ENCODE data around the gene RAB3IL1. TPM values are rescaled to one million over a fixed set of nuclear protein-coding genes. Genes with fewer than 3 reads are reported as not detected.

Gene RAB3IL1
- total RNA-seq, 4 donors from 2014 or later = 1.1 to 28.1 (median 5.7) TPM

DNA sequence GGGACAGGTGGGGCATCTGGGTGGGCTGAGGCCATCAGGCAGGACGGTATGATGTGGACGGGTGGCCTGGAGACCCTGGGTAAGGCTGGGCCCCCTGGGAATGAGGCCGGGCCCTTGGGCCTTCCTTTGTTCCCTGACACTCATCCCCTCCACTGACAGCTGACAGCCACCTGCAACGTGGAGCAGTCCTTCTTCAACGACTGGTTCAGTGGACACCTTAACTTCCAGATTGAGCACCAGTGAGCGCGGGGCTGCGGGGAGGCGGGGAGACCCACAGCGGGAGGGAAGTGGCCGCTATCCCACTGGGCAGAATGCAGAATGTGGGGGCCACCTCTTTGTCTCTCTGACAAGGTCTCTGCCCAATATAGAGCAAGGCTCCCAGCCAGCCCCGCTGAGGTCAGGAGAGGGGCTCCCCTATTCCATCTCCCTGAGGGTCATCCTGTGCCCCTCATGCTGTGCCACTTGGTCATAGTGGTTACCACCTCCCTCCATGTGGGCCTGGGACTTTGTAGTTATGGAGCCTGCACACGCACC, 53.8 kb downstream of the RAB3IL1 start:
- Histone ChIP-seq H3K27ac (no peak overlapping the region), H3K9me3 (no peaks in the 10 kb centered on the region), H3K4me3 (no peak overlapping the region), H3K4me1 (no peaks in the 10 kb centered on the region), H3K36me3 (peaks cover 0 to 16% (median 0%) of the 10 kb centered on the region in 3 donors), H3K27me3 (no peaks in the 10 kb centered on the region)
- no peak for TF ChIP-seq POLR2A (IDR thresholded peaks at IDR 0.05)
- TF ChIP-seq, protein P1, sequence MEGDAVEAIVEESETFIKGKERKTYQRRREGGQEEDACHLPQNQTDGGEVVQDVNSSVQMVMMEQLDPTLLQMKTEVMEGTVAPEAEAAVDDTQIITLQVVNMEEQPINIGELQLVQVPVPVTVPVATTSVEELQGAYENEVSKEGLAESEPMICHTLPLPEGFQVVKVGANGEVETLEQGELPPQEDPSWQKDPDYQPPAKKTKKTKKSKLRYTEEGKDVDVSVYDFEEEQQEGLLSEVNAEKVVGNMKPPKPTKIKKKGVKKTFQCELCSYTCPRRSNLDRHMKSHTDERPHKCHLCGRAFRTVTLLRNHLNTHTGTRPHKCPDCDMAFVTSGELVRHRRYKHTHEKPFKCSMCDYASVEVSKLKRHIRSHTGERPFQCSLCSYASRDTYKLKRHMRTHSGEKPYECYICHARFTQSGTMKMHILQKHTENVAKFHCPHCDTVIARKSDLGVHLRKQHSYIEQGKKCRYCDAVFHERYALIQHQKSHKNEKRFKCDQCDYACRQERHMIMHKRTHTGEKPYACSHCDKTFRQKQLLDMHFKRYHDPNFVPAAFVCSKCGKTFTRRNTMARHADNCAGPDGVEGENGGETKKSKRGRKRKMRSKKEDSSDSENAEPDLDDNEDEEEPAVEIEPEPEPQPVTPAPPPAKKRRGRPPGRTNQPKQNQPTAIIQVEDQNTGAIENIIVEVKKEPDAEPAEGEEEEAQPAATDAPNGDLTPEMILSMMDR (IDR thresholded peaks at IDR 0.05) = no peak
- no peak for DNase-seq

DNA sequence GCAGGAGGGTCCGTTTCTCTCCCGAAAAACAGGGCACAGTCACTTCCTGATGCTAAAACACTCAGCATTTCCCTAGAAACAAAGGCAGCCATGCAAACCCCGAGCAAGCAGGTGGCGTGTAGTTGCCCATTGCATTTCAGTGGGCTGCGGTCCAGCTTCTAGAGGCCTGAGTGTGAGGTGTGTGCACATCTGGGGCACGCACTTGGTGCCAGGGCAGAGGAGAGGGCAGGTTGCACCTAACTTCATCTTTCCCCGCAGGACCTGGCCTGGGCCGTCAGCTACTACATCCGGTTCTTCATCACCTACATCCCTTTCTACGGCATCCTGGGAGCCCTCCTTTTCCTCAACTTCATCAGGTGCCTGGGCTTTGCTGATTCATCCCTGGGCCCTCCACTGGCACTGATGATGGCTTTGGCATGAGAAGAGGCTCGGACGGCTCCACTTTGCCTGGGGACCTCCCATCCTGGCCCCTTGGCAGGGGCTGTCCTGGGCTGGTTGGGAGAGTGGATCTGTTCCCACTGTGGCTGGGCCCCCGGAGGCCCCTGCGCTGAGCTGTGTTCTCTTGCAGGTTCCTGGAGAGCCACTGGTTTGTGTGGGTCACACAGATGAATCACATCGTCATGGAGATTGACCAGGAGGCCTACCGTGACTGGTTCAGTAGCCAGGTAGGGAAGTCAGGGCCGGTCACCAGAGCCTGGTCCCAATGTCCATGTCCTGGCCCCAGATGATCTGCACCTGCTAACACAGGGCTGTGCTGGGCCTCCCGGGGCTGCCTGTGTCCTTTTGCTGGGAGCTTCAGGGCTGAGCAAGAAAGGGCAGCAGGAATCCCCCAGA, 54.4 kb downstream of the RAB3IL1 start:
- H3K36me3 ChIP-seq = peaks cover 0 to 17% (median 0%) of the 10 kb centered on the region in 3 donors
- DNase-seq = no peak
- H3K4me1 ChIP-seq = no peaks in the 10 kb centered on the region
- no peak overlapping the region for H3K27ac ChIP-seq
- no peak overlapping the region for H3K4me3 ChIP-seq
- H3K9me3 ChIP-seq = no peaks in the 10 kb centered on the region
- no peaks in the 10 kb centered on the region for H3K27me3 ChIP-seq
- TF ChIP-seq POLR2A (IDR thresholded peaks at IDR 0.05) = no peak
- TF ChIP-seq, protein P1 (IDR thresholded peaks at IDR 0.05) = no peak

DNA sequence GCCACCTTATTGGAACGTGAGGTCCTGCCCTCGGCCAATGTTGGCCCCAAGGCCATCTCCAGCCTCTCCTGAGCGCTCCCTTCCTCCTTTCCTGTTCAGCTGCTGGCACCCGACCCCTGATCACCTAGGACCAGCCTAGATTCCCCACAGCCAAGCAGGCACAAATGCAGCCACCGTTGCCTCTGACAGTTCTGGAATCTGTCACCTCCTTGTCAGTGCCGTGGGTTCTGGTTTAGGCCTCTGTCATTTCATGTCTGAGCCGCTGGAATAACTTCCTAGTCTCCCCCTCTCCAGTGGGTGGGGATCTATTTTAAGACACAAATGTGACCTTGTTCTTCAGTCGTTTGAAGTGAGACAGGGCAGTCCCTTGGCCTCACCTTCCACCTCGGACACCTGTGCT, 55.7 kb downstream of the RAB3IL1 start:
- no peaks in the 10 kb centered on the region for H3K9me3 ChIP-seq
- H3K27ac ChIP-seq = no peak overlapping the region
- no peaks in the 10 kb centered on the region for H3K4me1 ChIP-seq
- no peak for TF ChIP-seq POLR2A (IDR thresholded peaks at IDR 0.05)
- TF ChIP-seq, protein P1 (IDR thresholded peaks at IDR 0.05) = no peak
- DNase-seq = no peak
- no peak overlapping the region for H3K4me3 ChIP-seq
- H3K36me3 ChIP-seq = peaks cover 0 to 29% (median 0%) of the 10 kb centered on the region in 3 donors
- no peaks in the 10 kb centered on the region for H3K27me3 ChIP-seq

DNA sequence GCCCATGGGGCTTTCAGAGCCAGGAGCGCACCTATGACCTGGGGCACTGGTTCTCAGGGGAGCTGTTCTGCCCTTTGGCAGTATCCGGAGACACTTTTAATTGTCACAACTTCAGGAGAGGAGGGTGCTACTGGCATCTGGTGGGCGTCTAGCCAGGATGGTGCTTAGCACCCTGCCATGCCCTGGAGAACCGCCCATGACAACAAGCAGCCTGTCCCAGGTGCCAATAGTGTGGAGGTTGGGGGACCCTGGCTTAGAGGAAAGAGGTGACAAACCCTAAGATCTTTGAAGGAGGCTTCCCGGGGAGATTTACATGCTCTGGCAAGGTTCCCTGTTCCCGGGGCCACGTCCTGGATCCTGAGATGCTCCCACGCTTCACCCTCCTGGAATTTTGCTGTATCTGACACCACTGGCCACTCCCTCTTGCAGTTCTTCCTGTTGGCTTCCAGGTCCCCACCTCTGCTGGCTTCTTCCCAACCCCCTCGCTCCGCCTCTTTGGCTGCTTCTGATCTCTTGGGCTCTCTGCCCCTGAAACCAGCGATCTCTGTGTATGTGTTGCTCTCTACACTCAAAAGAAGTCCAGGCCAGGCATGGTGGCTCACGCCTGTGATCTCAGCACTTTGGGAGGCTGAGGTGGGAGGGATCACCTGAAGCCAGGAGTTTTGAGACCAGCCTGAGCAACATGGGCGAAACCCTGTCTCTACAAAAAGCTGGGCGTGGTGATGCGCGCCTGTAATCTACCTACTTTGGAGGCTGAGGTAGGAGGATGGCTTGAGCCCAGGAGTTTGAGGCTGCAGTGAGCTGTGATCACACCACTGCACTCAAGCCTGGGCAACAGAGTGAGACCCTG, 57.1 kb downstream of the RAB3IL1 start:
- Histone ChIP-seq H3K9me3 (no peaks in the 10 kb centered on the region), H3K4me1 (no peaks in the 10 kb centered on the region), H3K36me3 (peaks cover 0 to 29% (median 0%) of the 10 kb centered on the region in 3 donors), H3K4me3 (no peak overlapping the region), H3K27ac (no peak overlapping the region), H3K27me3 (no peaks in the 10 kb centered on the region)
- DNase-seq = peak in 2 of 3 donors; percentile 58 to 65
- TF ChIP-seq POLR2A (IDR thresholded peaks at IDR 0.05) = no peak
- TF ChIP-seq, protein P1 (IDR thresholded peaks at IDR 0.05) = no peak

DNA sequence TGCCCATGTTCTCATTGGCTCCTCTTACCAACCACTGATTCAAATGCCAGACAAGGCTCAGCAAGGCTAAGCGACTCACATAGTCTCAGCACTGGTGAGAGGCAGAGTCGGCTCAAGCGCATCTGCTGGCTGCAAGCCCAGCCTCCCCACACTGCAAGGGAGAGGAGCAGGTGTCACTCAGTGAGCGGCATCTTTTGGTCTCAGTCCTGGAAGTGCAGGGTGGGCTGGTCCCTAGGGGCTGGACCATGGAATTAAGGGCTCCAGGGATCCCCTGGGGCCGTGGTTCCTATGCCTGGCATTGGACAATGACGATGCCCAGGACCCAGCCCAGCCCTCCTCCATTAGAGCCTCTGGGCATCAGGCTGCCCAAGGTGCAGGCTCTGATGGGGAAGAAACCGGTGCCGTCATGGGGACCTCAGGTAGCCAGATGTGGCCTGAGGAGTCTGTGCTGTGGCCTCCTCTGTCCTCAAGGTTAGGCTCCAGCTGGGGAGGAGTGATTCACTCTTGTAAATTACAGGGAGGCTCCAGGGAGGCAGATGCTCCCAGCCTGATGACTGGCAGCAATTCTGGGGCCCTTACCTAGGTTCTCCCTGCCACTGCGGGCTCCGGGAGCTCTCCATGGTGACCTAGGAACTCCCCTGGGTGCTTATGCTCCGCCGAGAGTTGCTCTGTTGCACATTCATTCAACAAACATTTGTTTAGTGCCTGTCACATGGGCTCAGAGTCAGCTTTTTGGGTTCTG, 61.3 kb downstream of the RAB3IL1 start:
- Histone ChIP-seq H3K9me3 (no peaks in the 10 kb centered on the region), H3K27me3 (no peaks in the 10 kb centered on the region), H3K4me3 (no peak overlapping the region), H3K4me1 (no peaks in the 10 kb centered on the region), H3K27ac (no peak overlapping the region), H3K36me3 (peaks cover 0 to 48% (median 0%) of the 10 kb centered on the region in 3 donors)
- no peak for DNase-seq
- TF ChIP-seq, protein P1 (IDR thresholded peaks at IDR 0.05) = no peak
- TF ChIP-seq POLR2A (IDR thresholded peaks at IDR 0.05) = no peak

Measured in Peyer's patch (tissue), 4 donors.